Mammary epithelial cell (primary cell): ENCODE results near the gene CALM1.

Experiments
- EZH2 ChIP-seq: IDR thresholded peaks from 2 replicates; pipeline ENCODE4 v1.6.1; 2012; ENCODE audit warnings: low read length, inconsistent platforms, borderline replicate concordance
- TF ChIP-seq, protein P1 (sequence below), 2 donors: IDR thresholded peaks in 1 of 2; conservative IDR thresholded peaks in 1 of 2; 2 replicates each; pipeline ENCODE4 v1.5.1; 2011 to 2012; ENCODE audit warnings: inconsistent platforms in 2 of 2, low read length in 2 of 2, mild to moderate bottlenecking in 2 of 2, control low read depth in 1 of 2, low read depth in 1 of 2; ENCODE audit not compliant: insufficient read depth in 1 of 2; ENCODE audit errors: extremely low read depth in 1 of 2

DNA sequence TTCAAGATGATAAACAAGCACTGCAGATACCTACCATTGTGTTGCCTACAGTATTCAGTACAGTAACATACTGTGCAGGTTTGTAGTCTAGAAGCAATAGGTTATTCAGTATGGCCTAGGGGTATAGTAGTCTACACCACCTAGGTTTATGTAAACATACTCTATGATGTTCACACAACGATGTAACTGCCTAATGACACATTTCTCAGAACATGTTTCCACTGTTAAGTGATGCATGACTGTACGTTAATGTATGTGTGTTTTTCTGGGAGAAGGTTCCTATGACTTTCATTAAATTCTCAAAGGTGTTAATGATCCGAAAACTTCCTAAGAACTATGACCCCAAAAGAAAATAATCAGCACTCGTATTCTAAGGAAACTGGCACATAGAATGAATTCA lies 20.9 kb upstream of the CALM1 start:
- TF ChIP-seq, protein P1, sequence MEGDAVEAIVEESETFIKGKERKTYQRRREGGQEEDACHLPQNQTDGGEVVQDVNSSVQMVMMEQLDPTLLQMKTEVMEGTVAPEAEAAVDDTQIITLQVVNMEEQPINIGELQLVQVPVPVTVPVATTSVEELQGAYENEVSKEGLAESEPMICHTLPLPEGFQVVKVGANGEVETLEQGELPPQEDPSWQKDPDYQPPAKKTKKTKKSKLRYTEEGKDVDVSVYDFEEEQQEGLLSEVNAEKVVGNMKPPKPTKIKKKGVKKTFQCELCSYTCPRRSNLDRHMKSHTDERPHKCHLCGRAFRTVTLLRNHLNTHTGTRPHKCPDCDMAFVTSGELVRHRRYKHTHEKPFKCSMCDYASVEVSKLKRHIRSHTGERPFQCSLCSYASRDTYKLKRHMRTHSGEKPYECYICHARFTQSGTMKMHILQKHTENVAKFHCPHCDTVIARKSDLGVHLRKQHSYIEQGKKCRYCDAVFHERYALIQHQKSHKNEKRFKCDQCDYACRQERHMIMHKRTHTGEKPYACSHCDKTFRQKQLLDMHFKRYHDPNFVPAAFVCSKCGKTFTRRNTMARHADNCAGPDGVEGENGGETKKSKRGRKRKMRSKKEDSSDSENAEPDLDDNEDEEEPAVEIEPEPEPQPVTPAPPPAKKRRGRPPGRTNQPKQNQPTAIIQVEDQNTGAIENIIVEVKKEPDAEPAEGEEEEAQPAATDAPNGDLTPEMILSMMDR (conservative IDR thresholded peaks at IDR 0.05 in 1 of 2, IDR thresholded peaks at IDR 0.05 in 1 of 2; ENCODE audit: extremely low read depth in 1 of 2, insufficient read depth in 1 of 2, low read depth in 1 of 2, low read length in 2 of 2), result no peak
- no peak for TF ChIP-seq EZH2
